GM15510 (cell line): ENCODE measurements around the gene PUM1.

ENCODE experiments used
- POLR2A ChIP-seq: IDR thresholded peaks from 3 replicates; pipeline ENCODE4 v1.6.1; 2011; ENCODE audit warnings: borderline replicate concordance; ENCODE audit not compliant: insufficient read length; ENCODE audit errors: extremely low read depth

PUM1 gene

DNA sequence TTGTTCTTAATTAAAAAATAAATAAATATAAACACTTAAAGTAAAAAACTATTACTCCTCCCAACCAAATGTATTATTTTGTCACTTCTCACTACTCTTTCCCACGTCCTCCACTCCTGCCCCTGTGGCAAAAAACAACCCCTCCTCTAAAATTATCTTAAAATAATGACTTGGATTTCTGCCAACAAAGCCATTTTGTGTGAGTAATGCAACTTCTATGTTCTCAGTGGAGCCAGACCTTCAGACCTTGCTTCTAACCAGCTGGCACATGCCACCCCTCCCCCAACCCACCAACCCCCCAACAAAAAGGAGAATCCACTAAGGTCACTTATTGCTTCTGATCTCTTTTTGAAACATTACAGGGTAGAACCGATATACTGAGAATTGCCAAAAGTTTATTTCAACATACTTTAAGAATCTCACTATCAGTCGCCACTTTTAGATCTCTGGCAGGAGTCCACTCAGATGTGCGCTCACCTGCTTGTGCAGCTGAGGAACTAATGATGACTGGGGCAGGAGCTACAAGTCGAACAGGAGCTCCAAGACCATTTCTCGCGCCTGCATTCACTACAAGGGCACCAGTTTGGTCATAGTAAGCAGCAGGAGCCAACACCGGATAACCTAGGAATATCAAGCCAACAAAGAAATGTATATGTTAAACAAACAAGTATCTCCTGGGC lies 98.7 kb downstream of the PUM1 start:
- TF ChIP-seq POLR2A = no peak

GRCh38 chr1:30965924-30966599 lies 99.5 kb downstream of the PUM1 start:
- TF ChIP-seq POLR2A = no peak

DNA sequence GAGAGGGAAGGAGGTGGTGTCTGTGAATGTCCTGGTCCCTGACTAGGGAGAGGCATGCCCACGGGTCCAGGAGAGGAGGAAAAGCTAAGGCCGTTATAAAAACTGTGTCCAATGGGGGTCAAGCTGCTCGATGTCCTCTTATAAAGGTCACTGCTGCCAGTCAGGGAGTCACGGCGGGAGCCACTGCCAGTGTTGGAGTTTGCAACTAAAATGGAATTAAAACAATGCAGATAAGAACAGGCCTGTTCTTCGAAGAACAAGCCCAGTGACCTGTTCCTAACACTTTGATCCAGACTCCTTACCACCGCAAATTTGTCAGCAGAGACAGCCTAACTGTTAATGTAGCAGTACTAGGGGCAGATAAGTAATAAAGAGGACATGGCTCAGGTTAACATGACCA lies 100.8 kb downstream of the PUM1 start:
- no peak for TF ChIP-seq POLR2A

GRCh38 chr1:30962609-30963508 lies 102.7 kb downstream of the PUM1 start:
- TF ChIP-seq POLR2A = no peak

GRCh38 chr1:30957560-30958222 lies 107.8 kb downstream of the PUM1 start:
- TF ChIP-seq POLR2A = no peak

DNA sequence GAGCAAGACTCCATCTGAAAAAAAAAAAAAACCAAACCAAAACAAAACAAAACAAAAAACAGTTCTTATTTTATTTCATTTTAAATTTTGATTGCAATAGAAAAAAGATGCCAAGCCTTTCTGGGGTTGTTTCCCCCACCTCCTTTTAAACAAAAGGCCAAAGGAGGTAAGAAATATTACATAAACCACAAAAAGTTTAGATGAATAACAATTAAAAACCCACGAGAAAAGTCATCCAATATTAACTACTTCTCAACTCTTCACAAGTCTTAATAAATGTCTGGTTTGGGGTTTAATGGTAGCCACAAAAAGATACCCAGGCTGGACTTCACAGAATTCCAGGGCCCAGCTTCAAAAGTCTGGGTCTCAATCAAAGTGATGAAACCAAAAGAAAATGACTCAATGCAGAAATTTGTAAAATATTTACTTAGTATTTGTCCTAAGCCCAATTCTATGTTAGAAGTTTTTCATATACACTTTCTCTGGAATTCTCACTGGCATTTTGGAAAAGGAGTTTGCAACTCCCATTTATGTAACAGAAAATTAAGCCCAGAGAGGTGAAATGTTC lies 110.0 kb downstream of the PUM1 start:
- no peak for TF ChIP-seq POLR2A

GRCh38 chr1:30953685-30954084 lies 111.8 kb downstream of the PUM1 start:
- TF ChIP-seq POLR2A = no peak

GRCh38 chr1:30952098-30952497 lies 113.4 kb downstream of the PUM1 start:
- TF ChIP-seq POLR2A = no peak

DNA sequence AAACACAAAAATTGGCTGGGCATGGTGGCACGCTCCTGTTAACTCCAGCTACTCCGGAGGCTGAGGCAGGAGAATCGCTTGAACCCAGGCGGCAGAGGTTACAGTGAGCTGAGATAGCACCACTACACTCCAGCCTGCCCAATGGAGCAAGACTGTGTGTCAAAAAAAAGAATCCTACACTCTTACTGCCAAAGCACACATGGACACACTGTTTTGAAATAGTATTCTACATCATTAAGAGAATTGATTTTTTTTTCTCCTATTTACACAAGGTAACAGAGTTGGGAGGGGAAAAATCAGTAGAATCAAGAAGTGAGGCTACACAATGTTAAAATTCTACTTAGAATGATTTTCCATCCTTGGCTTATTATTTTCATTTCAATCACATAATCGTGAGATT lies 114.8 kb downstream of the PUM1 start:
- TF ChIP-seq POLR2A = no peak

DNA sequence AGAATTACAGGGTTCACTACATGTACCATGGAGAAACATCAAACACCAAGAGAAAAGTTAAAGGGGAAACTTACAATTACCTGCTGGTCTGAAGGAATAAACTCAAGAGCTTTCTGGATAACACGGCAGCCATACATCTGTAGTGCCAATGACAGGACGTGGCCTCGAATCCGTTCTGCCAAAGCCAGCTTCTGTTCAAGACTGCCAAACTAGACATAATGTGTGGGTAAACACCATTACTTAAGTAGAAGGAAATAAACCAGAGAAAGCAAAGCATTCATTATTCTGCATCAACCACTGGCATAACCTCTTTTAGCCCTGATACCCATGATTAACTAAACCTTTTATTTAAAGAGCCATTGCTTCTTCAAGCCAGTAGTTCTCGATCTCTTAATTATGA lies 115.5 kb downstream of the PUM1 start:
- TF ChIP-seq POLR2A = no peak

DNA sequence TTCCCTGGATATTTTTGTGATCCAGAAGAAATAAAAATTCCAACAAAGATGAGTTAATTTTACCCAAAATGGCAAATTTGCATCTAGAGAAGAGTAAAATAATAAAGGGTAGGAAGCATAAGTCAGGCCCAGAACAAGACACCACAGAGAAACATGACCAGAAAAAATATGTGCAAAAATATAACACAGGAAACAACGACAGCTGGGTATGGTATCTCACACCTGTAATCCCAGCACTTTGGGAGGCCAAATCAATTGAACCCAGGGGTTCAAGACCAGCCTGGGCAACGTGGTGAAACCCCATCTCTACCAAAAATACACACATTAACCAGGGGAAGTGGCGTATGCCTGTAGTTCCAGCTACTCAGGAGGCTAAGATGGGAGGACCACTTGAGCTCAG lies 117.2 kb downstream of the PUM1 start:
- no peak for TF ChIP-seq POLR2A

GRCh38 chr1:30947212-30947611 lies 118.3 kb downstream of the PUM1 start:
- TF ChIP-seq POLR2A = no peak

DNA sequence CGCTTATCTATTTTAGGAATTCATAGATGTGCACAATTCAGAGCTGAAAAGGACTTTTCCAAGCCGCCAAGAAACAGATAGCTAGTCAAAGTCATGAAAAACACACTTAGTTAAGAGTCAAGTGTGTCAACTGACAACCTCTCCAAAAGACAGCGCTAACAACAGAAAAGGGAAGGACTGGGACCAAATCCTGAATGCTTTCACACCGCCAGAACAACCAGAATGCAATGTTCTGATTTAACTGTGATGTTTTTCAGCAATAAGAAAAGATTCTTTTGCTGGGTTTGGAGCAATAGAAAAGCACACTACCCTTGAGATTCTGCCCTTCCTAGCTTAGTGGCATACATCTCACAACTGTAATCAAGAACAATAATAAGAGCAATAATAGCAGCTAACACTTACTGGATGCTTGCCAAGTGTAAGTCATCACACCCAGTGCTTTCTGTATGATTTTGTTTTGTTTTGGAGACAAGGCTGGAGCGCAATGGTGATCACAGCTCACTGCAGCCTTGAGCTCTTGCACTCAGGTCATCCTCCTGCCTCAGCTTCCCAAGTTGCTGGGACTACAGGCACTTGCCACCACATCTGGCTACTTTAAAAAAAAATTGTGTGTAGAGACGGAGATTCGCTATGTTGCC lies 123.1 kb downstream of the PUM1 start:
- no peak for TF ChIP-seq POLR2A

GRCh38 chr1:30940541-30940940 lies 125.0 kb downstream of the PUM1 start:
- TF ChIP-seq POLR2A = no peak
